ENCODE data around the gene PTPMT1. TPM values are rescaled to one million over a fixed set of nuclear protein-coding genes. Genes with fewer than 3 reads are reported as not detected.
A peak's percentile ranks its signal among the peaks of the same experiment; 100 is the strongest.

PTPMT1 gene
- total and polyA plus RNA-seq, 7 donors, result 31.0 to 152 (median 100.0) TPM

DNA sequence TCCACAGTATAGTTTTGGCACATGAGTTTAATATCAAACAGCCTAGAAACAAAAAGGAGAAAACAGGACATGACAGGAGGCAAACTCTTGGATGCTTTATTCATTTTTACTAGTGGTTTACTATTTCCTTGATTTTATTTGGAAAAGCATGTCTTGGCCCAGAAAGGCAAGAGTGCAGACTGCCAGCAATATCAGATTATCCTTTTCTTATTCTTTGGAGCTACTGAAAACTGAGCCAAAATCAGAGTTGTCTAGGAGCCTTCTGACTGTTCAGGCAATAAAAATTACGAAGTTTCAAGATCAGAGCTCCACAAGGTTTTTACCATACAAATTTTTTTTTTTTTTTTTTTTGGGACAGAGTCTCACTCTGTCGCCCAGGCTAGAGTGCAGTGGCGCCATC lies 28.5 kb upstream of the PTPMT1 start:
- no peak for DNase-seq
- no peak for TF ChIP-seq EP300 (IDR thresholded peaks at IDR 0.05)
- TF ChIP-seq POLR2AphosphoS5 (IDR thresholded peaks at IDR 0.05), result no peak
- TF ChIP-seq POLR2A (IDR thresholded peaks at IDR 0.05), result no peak
- TF ChIP-seq, protein P1, sequence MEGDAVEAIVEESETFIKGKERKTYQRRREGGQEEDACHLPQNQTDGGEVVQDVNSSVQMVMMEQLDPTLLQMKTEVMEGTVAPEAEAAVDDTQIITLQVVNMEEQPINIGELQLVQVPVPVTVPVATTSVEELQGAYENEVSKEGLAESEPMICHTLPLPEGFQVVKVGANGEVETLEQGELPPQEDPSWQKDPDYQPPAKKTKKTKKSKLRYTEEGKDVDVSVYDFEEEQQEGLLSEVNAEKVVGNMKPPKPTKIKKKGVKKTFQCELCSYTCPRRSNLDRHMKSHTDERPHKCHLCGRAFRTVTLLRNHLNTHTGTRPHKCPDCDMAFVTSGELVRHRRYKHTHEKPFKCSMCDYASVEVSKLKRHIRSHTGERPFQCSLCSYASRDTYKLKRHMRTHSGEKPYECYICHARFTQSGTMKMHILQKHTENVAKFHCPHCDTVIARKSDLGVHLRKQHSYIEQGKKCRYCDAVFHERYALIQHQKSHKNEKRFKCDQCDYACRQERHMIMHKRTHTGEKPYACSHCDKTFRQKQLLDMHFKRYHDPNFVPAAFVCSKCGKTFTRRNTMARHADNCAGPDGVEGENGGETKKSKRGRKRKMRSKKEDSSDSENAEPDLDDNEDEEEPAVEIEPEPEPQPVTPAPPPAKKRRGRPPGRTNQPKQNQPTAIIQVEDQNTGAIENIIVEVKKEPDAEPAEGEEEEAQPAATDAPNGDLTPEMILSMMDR (IDR thresholded peaks at IDR 0.05), result no peak
- Histone ChIP-seq H3K27ac (peak overlapping the region in 2 of 4 donors; percentile 2 to 26), H3K36me3 (no peaks in the 10 kb centered on the region), H3K27me3 (no peaks in the 10 kb centered on the region), H3K9me3 (no peaks in the 10 kb centered on the region), H3K4me3 (no peak overlapping the region), H3K4me1 (peaks cover 0 to 95% (median 89%) of the 10 kb centered on the region in 4 donors)
- 81 to 84% methylated on average over 3 of the region's 3 CpGs for WGBS, 2 donors
- intact Hi-C loops (cut with DNase I), result no loop called here

DNA sequence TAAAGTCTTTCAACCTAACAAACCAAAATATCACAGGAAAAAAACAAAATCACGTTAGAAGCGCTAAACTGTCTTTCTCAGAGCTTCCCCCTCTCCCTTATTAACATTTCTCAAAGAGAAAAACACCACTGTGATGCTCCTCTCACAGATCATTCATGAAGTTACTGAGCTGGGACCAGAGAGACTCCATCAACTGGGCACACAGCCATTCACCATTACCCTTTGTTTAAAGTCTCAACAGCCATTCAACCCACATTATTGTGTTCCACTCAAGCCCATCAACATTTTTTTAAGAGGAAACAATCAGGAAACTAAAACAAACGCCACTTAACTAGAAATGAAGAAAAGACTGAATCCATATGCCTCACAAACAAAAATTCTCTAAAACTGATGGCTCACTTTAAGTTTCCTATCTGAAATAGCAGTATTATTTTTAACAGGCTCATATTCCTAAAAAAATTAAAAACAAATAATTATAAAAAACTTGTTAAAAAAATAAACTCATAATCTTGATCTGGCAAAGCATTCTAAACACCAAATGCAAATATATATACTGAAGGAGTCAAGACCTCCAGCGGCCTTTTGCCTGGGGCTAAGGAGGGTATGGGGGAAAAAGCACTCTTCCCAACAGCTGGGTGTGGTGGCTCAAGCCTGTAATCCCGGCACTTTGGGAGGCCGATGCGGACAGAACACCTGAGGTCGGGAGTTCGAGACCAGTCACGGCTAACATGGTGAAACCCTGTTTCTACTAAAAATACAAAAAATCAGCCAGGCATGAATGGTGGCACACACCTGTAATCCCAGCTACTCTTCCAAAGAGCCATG lies 26.4 kb upstream of the PTPMT1 start:
- intact Hi-C loops (cut with DNase I), result no loop called here
- H3K9me3 ChIP-seq, result no peaks in the 10 kb centered on the region
- no peak for DNase-seq
- H3K4me1 ChIP-seq, result peaks cover 0 to 87% (median 71%) of the 10 kb centered on the region in 4 donors
- TF ChIP-seq POLR2AphosphoS5 (IDR thresholded peaks at IDR 0.05) (no peak), POLR2A (IDR thresholded peaks at IDR 0.05) (no peak), EP300 (IDR thresholded peaks at IDR 0.05) (no peak)
- TF ChIP-seq, protein P1 (IDR thresholded peaks at IDR 0.05), result no peak
- no peaks in the 10 kb centered on the region for H3K36me3 ChIP-seq
- H3K27me3 ChIP-seq, result no peaks in the 10 kb centered on the region
- H3K4me3 ChIP-seq, result no peak overlapping the region
- 61 to 73% methylated on average over 10 of the region's 10 CpGs for WGBS, 2 donors
- peak overlapping the region in 2 of 4 donors; percentile 9 to 22 for H3K27ac ChIP-seq

DNA sequence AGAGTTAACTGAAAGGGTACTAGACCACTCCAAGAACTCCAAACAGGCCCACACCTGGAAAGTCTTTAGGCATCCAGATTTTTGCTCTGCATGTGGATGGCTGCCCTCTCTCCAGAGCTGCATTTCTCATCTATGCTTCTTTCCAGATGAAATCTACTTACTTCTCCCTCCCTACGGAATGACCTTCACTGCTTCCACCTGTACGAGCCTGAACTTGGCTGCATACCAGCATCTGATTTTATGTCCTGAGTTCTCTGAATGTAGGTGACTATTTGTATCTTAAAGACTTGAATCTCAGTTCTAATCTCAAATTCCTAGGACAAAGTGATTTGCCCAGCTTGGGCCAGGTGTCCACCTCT lies 25.7 kb upstream of the PTPMT1 start:
- Histone ChIP-seq H3K27ac (peak overlapping the region in 2 of 4 donors; percentile 18 to 22), H3K36me3 (no peaks in the 10 kb centered on the region), H3K4me3 (no peak overlapping the region), H3K9me3 (no peaks in the 10 kb centered on the region), H3K4me1 (peaks cover 0 to 80% (median 69%) of the 10 kb centered on the region in 4 donors), H3K27me3 (no peaks in the 10 kb centered on the region)
- WGBS, 2 donors, result 17 to 55% methylated on average over 2 of the region's 2 CpGs
- DNase-seq, result no peak
- no peak for TF ChIP-seq POLR2A (IDR thresholded peaks at IDR 0.05)
- TF ChIP-seq EP300 (IDR thresholded peaks at IDR 0.05), result no peak
- TF ChIP-seq POLR2AphosphoS5 (IDR thresholded peaks at IDR 0.05), result no peak
- TF ChIP-seq, protein P1 (IDR thresholded peaks at IDR 0.05), result no peak
- intact Hi-C loops (cut with DNase I), result no loop called here

DNA sequence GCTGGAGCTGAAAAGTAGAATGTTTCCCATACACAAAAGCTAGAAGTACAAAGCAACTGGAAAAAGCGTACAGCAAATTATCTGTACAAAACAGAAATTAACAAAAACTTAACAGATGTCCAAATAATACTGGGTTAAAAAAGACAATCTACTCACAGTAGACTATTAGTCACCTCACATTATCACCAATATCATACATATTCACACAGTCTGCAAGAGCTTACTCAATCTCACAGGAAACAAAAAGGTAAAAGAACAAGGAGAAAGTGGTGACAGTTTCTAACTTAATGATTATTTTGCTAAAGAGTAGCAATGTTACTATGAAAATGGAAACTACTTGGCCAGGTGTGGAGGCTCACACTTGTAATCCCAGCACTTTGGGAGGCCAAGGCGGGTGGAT lies 24.3 kb upstream of the PTPMT1 start:
- no peak overlapping the region for H3K27ac ChIP-seq
- H3K9me3 ChIP-seq, result no peaks in the 10 kb centered on the region
- H3K36me3 ChIP-seq, result no peaks in the 10 kb centered on the region
- peaks cover 0 to 67% (median 63%) of the 10 kb centered on the region in 4 donors for H3K4me1 ChIP-seq
- TF ChIP-seq POLR2A (IDR thresholded peaks at IDR 0.05), result no peak
- TF ChIP-seq, protein P1 (IDR thresholded peaks at IDR 0.05), result no peak
- TF ChIP-seq EP300 (IDR thresholded peaks at IDR 0.05), result no peak
- TF ChIP-seq POLR2AphosphoS5 (IDR thresholded peaks at IDR 0.05), result no peak
- no peak for DNase-seq
- intact Hi-C loops (cut with DNase I), result no loop called here
- H3K27me3 ChIP-seq, result no peaks in the 10 kb centered on the region
- WGBS, 2 donors, result 95 to 97% methylated on average over 2 of the region's 2 CpGs
- H3K4me3 ChIP-seq, result no peak overlapping the region
